ENCODE measurements around the gene ADIPOQ.
"Not testable (repeated sequence)": the region's sequence is repeated elsewhere in the genome, so short reads cannot be mapped to it uniquely, and the experiment has no call there.

Gene ADIPOQ

GRCh38 chr3:186873796-186874195 is 31.3 kb downstream of the ADIPOQ start:
- DNase-seq, result not testable (repeated sequence)

- DNase-seq, result not testable (repeated sequence)
Measured at GRCh38 chr3:186874216-186874615, 31.7 kb downstream of the ADIPOQ start.

GRCh38 chr3:186874841-186875240 is 32.3 kb downstream of the ADIPOQ start:
- DNase-seq, result not testable (repeated sequence)

- no peak for DNase-seq
Measured at GRCh38 chr3:186875708-186876107, 33.2 kb downstream of the ADIPOQ start.

- DNase-seq, result no peak
Measured at GRCh38 chr3:186879781-186880180, 37.3 kb downstream of the ADIPOQ start.

- DNase-seq, result no peak
Measured at GRCh38 chr3:186880406-186880805, 37.9 kb downstream of the ADIPOQ start.

GRCh38 chr3:186882150-186882524 is 39.6 kb downstream of the ADIPOQ start:
- DNase-seq, result no peak

GRCh38 chr3:186882881-186883685 is 40.6 kb downstream of the ADIPOQ start:
- no peak for DNase-seq

GRCh38 chr3:186883686-186884058 is 41.2 kb downstream of the ADIPOQ start:
- DNase-seq, result no peak

- DNase-seq, result not testable (repeated sequence)
Measured at GRCh38 chr3:186884868-186885267, 42.4 kb downstream of the ADIPOQ start.

GRCh38 chr3:186886202-186886981 is 43.9 kb downstream of the ADIPOQ start:
- DNase-seq, result peak in 1 of 2 experiments; percentile 10

- not testable (repeated sequence) for DNase-seq
Measured at GRCh38 chr3:186887507-186887938, 45.0 kb downstream of the ADIPOQ start.

GRCh38 chr3:186888569-186888968 is 46.1 kb downstream of the ADIPOQ start:
- peak; percentile 44 to 81 for DNase-seq

GRCh38 chr3:186889698-186890097 is 47.2 kb downstream of the ADIPOQ start:
- DNase-seq, result not testable (repeated sequence)

- DNase-seq, result no peak
Measured at GRCh38 chr3:186890911-186891310, 48.4 kb downstream of the ADIPOQ start.

GRCh38 chr3:186893071-186893470 is 50.6 kb downstream of the ADIPOQ start:
- peak in 1 of 2 experiments; percentile 11 for DNase-seq

GRCh38 chr3:186895406-186895805 is 52.9 kb downstream of the ADIPOQ start:
- no peak for DNase-seq

- no peak for DNase-seq
Measured at GRCh38 chr3:186896006-186896405, 53.5 kb downstream of the ADIPOQ start.

- DNase-seq, result no peak
Measured at GRCh38 chr3:186896875-186897274, 54.4 kb downstream of the ADIPOQ start.

- DNase-seq, result no peak
Measured at GRCh38 chr3:186901135-186901734, 58.7 kb downstream of the ADIPOQ start.

- DNase-seq, result no peak
Measured at GRCh38 chr3:186902154-186902553, 59.6 kb downstream of the ADIPOQ start.

- DNase-seq, result no peak
Measured at GRCh38 chr3:186902713-186903112, 60.2 kb downstream of the ADIPOQ start.

- DNase-seq, result not testable (repeated sequence)
Measured at GRCh38 chr3:186903676-186904075, 61.2 kb downstream of the ADIPOQ start.

- not testable (repeated sequence) for DNase-seq
Measured at GRCh38 chr3:186907075-186907474, 64.6 kb downstream of the ADIPOQ start.

Data from NCI-H524 (cell line).